ENCODE measurements around the gene TIPIN.

DNA sequence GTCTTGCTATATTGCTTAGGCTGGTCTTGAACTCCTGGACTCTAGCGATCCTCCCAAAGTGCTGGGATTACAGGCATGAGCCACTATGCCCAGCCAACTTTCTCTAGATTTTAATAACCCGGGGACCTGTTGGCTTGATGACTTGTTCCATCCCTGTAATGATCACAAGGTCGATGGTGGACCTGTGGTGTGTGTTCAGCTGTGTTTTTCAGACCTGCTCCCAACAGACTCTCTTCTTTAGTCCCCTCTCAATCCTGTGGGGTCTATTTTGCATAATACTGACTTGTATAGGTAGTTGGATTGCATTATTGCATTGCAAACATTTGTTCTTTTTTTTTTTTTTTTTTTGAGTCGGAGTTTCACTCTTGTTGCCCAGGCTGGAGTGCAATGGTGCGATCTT is 32.1 kb upstream of the TIPIN start:
- TF ChIP-seq, protein P1, sequence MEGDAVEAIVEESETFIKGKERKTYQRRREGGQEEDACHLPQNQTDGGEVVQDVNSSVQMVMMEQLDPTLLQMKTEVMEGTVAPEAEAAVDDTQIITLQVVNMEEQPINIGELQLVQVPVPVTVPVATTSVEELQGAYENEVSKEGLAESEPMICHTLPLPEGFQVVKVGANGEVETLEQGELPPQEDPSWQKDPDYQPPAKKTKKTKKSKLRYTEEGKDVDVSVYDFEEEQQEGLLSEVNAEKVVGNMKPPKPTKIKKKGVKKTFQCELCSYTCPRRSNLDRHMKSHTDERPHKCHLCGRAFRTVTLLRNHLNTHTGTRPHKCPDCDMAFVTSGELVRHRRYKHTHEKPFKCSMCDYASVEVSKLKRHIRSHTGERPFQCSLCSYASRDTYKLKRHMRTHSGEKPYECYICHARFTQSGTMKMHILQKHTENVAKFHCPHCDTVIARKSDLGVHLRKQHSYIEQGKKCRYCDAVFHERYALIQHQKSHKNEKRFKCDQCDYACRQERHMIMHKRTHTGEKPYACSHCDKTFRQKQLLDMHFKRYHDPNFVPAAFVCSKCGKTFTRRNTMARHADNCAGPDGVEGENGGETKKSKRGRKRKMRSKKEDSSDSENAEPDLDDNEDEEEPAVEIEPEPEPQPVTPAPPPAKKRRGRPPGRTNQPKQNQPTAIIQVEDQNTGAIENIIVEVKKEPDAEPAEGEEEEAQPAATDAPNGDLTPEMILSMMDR (IDR thresholded peaks at IDR 0.05), result no peak
- TF ChIP-seq POLR2A (IDR thresholded peaks at IDR 0.05), result no peak
